NCI-H345 treated with DMSO at 0.1 percent for 48 hours (cell line): ENCODE data around the gene SLC22A16.

Experiments
- DNase-seq: peaks from one replicate; lab custom pipeline; 2025; ENCODE audit not compliant: unreplicated experiment; lab: John Stamatoyannopoulos, UW

The SLC22A16 gene

GRCh38 chr6:110408901-110409300 is 67.5 kb downstream of the SLC22A16 start:
- peak; percentile 15 for DNase-seq

- no peak for DNase-seq
Measured at GRCh38 chr6:110404607-110405006, 71.8 kb downstream of the SLC22A16 start.

GRCh38 chr6:110401585-110402176 is 74.7 kb downstream of the SLC22A16 start:
- no peak for DNase-seq

- DNase-seq, result no peak
Measured at GRCh38 chr6:110400208-110400607, 76.2 kb downstream of the SLC22A16 start.

- no peak for DNase-seq
Measured at GRCh38 chr6:110399219-110400071, 77.0 kb downstream of the SLC22A16 start.

GRCh38 chr6:110398778-110399177 is 77.6 kb downstream of the SLC22A16 start:
- DNase-seq, result no peak

- DNase-seq, result no peak
Measured at GRCh38 chr6:110395221-110395620, 81.2 kb downstream of the SLC22A16 start.

- DNase-seq, result no peak
Measured at GRCh38 chr6:110394409-110394808, 82.0 kb downstream of the SLC22A16 start.

GRCh38 chr6:110392727-110393126 is 83.7 kb downstream of the SLC22A16 start:
- DNase-seq, result no peak

- no peak for DNase-seq
Measured at GRCh38 chr6:110390404-110390803, 86.0 kb downstream of the SLC22A16 start.

- no peak for DNase-seq
Measured at GRCh38 chr6:110389689-110390382, 86.6 kb downstream of the SLC22A16 start.

GRCh38 chr6:110387986-110388385 is 88.4 kb downstream of the SLC22A16 start:
- DNase-seq, result no peak

GRCh38 chr6:110385458-110385863 is 91.0 kb downstream of the SLC22A16 start:
- no peak for DNase-seq

- no peak for DNase-seq
Measured at GRCh38 chr6:110378552-110378951, 97.9 kb downstream of the SLC22A16 start.
